ENCODE data around the gene GTF2A1L. TPM values are rescaled to one million over a fixed set of nuclear protein-coding genes. Genes with fewer than 3 reads are reported as not detected.
"Not testable (repeated sequence)": the region's sequence is repeated elsewhere in the genome, so short reads cannot be mapped to it uniquely, and the experiment has no call there.

The GTF2A1L gene
- total RNA-seq, 1 donor from 2014 or later = not detected

- DNase-seq (ENCODE audit: missing footprints) (no peak), ATAC-seq (no peak)
- intact Hi-C loops (cut with DNase I) = no loop called here
Measured at GRCh38 chr2:48691935-48692691, 74.5 kb downstream of the GTF2A1L start.

GRCh38 chr2:48693066-48693465 lies 75.4 kb downstream of the GTF2A1L start:
- no peak for DNase-seq (ENCODE audit: missing footprints)
- ATAC-seq = no peak
- intact Hi-C loops (cut with DNase I) = no loop called here

- intact Hi-C loops (cut with DNase I) = no loop called here
- DNase-seq (ENCODE audit: missing footprints) = no peak
- ATAC-seq = no peak
Measured at GRCh38 chr2:48693645-48694044, 76.0 kb downstream of the GTF2A1L start.

GRCh38 chr2:48694149-48694548 lies 76.5 kb downstream of the GTF2A1L start:
- intact Hi-C loops (cut with DNase I) = no loop called here
- no peak for DNase-seq (ENCODE audit: missing footprints)
- ATAC-seq = no peak

GRCh38 chr2:48695991-48696390 lies 78.3 kb downstream of the GTF2A1L start:
- ATAC-seq (no peak), DNase-seq (ENCODE audit: missing footprints) (no peak)
- intact Hi-C loops (cut with DNase I) = no loop called here

- no peak for DNase-seq (ENCODE audit: missing footprints)
- no peak for ATAC-seq
- intact Hi-C loops (cut with DNase I) = no loop called here
Measured at GRCh38 chr2:48696881-48697280, 79.2 kb downstream of the GTF2A1L start.

GRCh38 chr2:48699348-48699930 lies 81.8 kb downstream of the GTF2A1L start:
- ATAC-seq (no peak), DNase-seq (ENCODE audit: missing footprints) (no peak)
- intact Hi-C loops (cut with DNase I) = no loop called here

- ATAC-seq; intact Hi-C loops (cut with DNase I); DNase-seq (ENCODE audit: missing footprints): not testable (repeated sequence)
Measured at GRCh38 chr2:48703621-48704020, 86.0 kb downstream of the GTF2A1L start.

- ATAC-seq = no peak
- intact Hi-C loops (cut with DNase I) = no loop called here
- DNase-seq (ENCODE audit: missing footprints) = no peak
Measured at GRCh38 chr2:48707466-48707865, 89.8 kb downstream of the GTF2A1L start.

- intact Hi-C loops (cut with DNase I) = no loop called here
- DNase-seq (ENCODE audit: missing footprints) = no peak
Measured at GRCh38 chr2:48709096-48710034, 91.7 kb downstream of the GTF2A1L start.

GRCh38 chr2:48711343-48711742 lies 93.7 kb downstream of the GTF2A1L start:
- ATAC-seq (no peak), DNase-seq (ENCODE audit: missing footprints) (no peak)
- intact Hi-C loops (cut with DNase I) = no loop called here

More at GRCh38 chr2:48709096-48710034, 91.7 kb downstream of the GTF2A1L start:
- no peak for ATAC-seq

- no peak for DNase-seq (ENCODE audit: missing footprints)
- no peak for ATAC-seq
- intact Hi-C loops (cut with DNase I) = no loop called here
Measured at GRCh38 chr2:48712151-48712550, 94.5 kb downstream of the GTF2A1L start.

- DNase-seq (ENCODE audit: missing footprints) = no peak
- intact Hi-C loops (cut with DNase I) = no loop called here
- peak; percentile 34 for ATAC-seq
Measured at GRCh38 chr2:48713647-48714046, 96.0 kb downstream of the GTF2A1L start.

- intact Hi-C loops (cut with DNase I) = no loop called here
- no peak for ATAC-seq
- no peak for DNase-seq (ENCODE audit: missing footprints)
Measured at GRCh38 chr2:48714245-48714644, 96.6 kb downstream of the GTF2A1L start.

GRCh38 chr2:48715042-48715899 lies 97.6 kb downstream of the GTF2A1L start:
- intact Hi-C loops (cut with DNase I) = no loop called here
- DNase-seq (ENCODE audit: missing footprints) (no peak), ATAC-seq (no peak)

GRCh38 chr2:48715956-48716355 lies 98.3 kb downstream of the GTF2A1L start:
- DNase-seq (ENCODE audit: missing footprints) = no peak
- no peak for ATAC-seq
- intact Hi-C loops (cut with DNase I) = no loop called here

GRCh38 chr2:48717846-48718245 lies 100.2 kb downstream of the GTF2A1L start:
- intact Hi-C loops (cut with DNase I) = no loop called here
- DNase-seq (ENCODE audit: missing footprints) = no peak
- no peak for ATAC-seq

GRCh38 chr2:48719480-48720177 lies 102.0 kb downstream of the GTF2A1L start:
- ATAC-seq = no peak
- DNase-seq (ENCODE audit: missing footprints) = no peak
- intact Hi-C loops (cut with DNase I) = no loop called here

All from Right ventricle myocardium inferior (tissue), 1 donor.